CD14-positive monocyte (primary cell): Measurements from ENCODE around the gene EXOC3L4. TPM values are rescaled to one million over a fixed set of nuclear protein-coding genes. Genes with fewer than 3 reads are reported as not detected.
A peak's percentile ranks its signal among the peaks of the same experiment; 100 is the strongest.
"Not testable (repeated sequence)": the region's sequence is repeated elsewhere in the genome, so short reads cannot be mapped to it uniquely, and the experiment has no call there.

Experiments used
- DNase-seq, 3 donors: peaks; one replicate each; pipeline ENCODE4 v3.0.0-alpha.2; 2011 to 2022
- H2AFZ ChIP-seq: 2 replicates; pipeline ENCODE4 v1.6.0; 2012; ENCODE audit warnings: mild to moderate bottlenecking, low read depth, low read length, inconsistent platforms; ENCODE audit not compliant: insufficient read depth, poor library complexity, severe bottlenecking
- H3K27ac ChIP-seq, 2 donors: 1 replicate in 1 of 2; 2 replicates in 1 of 2; pipeline ENCODE4 v1.5.1; 2012 to 2013; ENCODE audit warnings: low read length in 2 of 2, control low read depth in 1 of 2, inconsistent platforms in 1 of 2, low read depth in 1 of 2, mild to moderate bottlenecking in 1 of 2
- H3K27me3 ChIP-seq, 2 donors: one replicate each; pipeline versions ENCODE4 v1.6.0 to v1.6.1; 2011 to 2013; ENCODE audit warnings: low read length in 2 of 2; ENCODE audit not compliant: control insufficient read depth in 2 of 2, insufficient read depth in 2 of 2
- H3K36me3 ChIP-seq, 2 donors: replicated peaks in 1 of 2; 1 replicate in 1 of 2; 2 replicates in 1 of 2; pipeline versions ENCODE4 v1.5.1 to v1.6.1; 2012 to 2013; ENCODE audit warnings: low read length in 2 of 2, control low read depth in 1 of 2, inconsistent platforms in 1 of 2, mild to moderate bottlenecking in 1 of 2; ENCODE audit not compliant: insufficient read depth in 2 of 2, control insufficient read depth in 1 of 2
- H3K4me1 ChIP-seq, 2 donors: 1 replicate in 1 of 2; 2 replicates in 1 of 2; pipeline versions ENCODE4 v1.5.1 to v1.6.1; 2012 to 2013; ENCODE audit warnings: low read length in 2 of 2, control low read depth in 1 of 2, inconsistent platforms in 1 of 2, mild to moderate bottlenecking in 1 of 2, moderate library complexity in 1 of 2; ENCODE audit not compliant: insufficient read depth in 2 of 2, control insufficient read depth in 1 of 2
- H3K4me2 ChIP-seq: replicated peaks from 2 replicates; pipeline ENCODE3; 2012; ENCODE audit warnings: low read length, moderate library complexity, mild to moderate bottlenecking; ENCODE audit not compliant: poor library complexity, severe bottlenecking; ENCODE audit errors: extremely low read depth
- H3K4me3 ChIP-seq, 3 experiments: fragments of 200-600 bp in 1 of 3; sonication (generic) in 1 of 3; replicated peaks in 1 of 3; 1 replicate in 2 of 3; 2 replicates in 1 of 3; pipeline ENCODE4 v1.5.1; 2011 to 2013; ENCODE audit warnings: low read length in 3 of 3, mild to moderate bottlenecking in 3 of 3, control low read depth in 2 of 3, low read depth in 2 of 3, inconsistent platforms in 1 of 3, moderate library complexity in 1 of 3
- H3K79me2 ChIP-seq: 2 replicates; pipeline ENCODE4 v1.6.0; 2012; ENCODE audit warnings: mild to moderate bottlenecking, control low read depth, inconsistent platforms, low read length, moderate library complexity; ENCODE audit not compliant: insufficient read depth
- H3K9ac ChIP-seq: 2 replicates; pipeline ENCODE4 v1.6.0; 2017; ENCODE audit warnings: low read length, mild to moderate bottlenecking; ENCODE audit not compliant: insufficient read depth, poor library complexity, severe bottlenecking
- H3K9me3 ChIP-seq, 2 donors: replicated peaks in 1 of 2; 1 replicate in 1 of 2; 2 replicates in 1 of 2; pipeline versions ENCODE4 v1.5.1 to v1.6.1; 2012 to 2013; ENCODE audit warnings: low read length in 2 of 2, control low read depth in 1 of 2; ENCODE audit not compliant: control insufficient read depth in 1 of 2, insufficient read depth in 1 of 2
- H4K20me1 ChIP-seq: 2 replicates; pipeline ENCODE4 v1.6.0; 2012; ENCODE audit warnings: mild to moderate bottlenecking, low read length, control low read depth, moderate library complexity; ENCODE audit not compliant: insufficient read depth
- H3K27ac Mint-ChIP-seq, 7 donors: one replicate each; pipeline ENCODE4 v1.8.0; 2020; ENCODE audit warnings: mild to moderate bottlenecking in 7 of 7, mixed read lengths in 7 of 7, moderate library complexity in 6 of 7, inconsistent platforms in 2 of 7
- H3K27me3 Mint-ChIP-seq, 3 donors: one replicate each; pipeline ENCODE4 v1.8.0; 2021 to 2022; ENCODE audit warnings: low read depth in 3 of 3, mild to moderate bottlenecking in 3 of 3, mixed read lengths in 3 of 3, moderate library complexity in 3 of 3, inconsistent platforms in 1 of 3
- H3K36me3 Mint-ChIP-seq, 2 donors: one replicate each; pipeline ENCODE4 v1.8.0; 2020; ENCODE audit warnings: mixed read lengths in 2 of 2, inconsistent platforms in 1 of 2, mild to moderate bottlenecking in 1 of 2
- H3K4me1 Mint-ChIP-seq: one replicate; pipeline ENCODE4 v1.8.0; 2020; ENCODE audit warnings: mild to moderate bottlenecking, mixed read lengths
- H3K4me3 Mint-ChIP-seq, 2 donors: one replicate each; pipeline ENCODE4 v1.8.0; 2020; ENCODE audit warnings: mild to moderate bottlenecking in 2 of 2, mixed read lengths in 2 of 2, moderate library complexity in 1 of 2
- H3K9me3 Mint-ChIP-seq, 7 donors: one replicate each; pipeline ENCODE4 v1.8.0; 2020 to 2022; ENCODE audit warnings: mixed read lengths in 7 of 7, mild to moderate bottlenecking in 6 of 7, moderate library complexity in 6 of 7, inconsistent platforms in 2 of 7
- CTCF ChIP-seq: fragments of 200-600 bp; IDR thresholded peaks from one replicate; pipeline ENCODE4 v1.8.0; 2022; ENCODE audit warnings: antibody characterized with exemption, mild to moderate bottlenecking
- WGBS: methylation state at CpG from one replicate; pipeline ENCODE4 v1.1.5; 2013; ENCODE audit warnings: missing lambda C conversion rate; ENCODE audit not compliant: insufficient coverage; 5-methylcytosine and 5-hydroxymethylcytosine counted together
- intact Hi-C, 2 donors: fragments of 100-400 bp; cut with micrococcal nuclease; formaldehyde crosslinking; loops; one replicate each; pipeline versions ENCODE4 v1.15.0 to v1.15.1; 2023
- polyA plus RNA-seq, 3 donors: library from polyadenylated mRNA; depleted of rRNA in 1 of 3; unstranded in 2 of 3; stranded (reverse) in 1 of 3; fragments of 300-500 nt in 2 of 3; fragments of >200 nt in 1 of 3; fragmentation: Illumina TruSeq in 2 of 3; gene quantifications; 1 replicate in 2 of 3; 2 replicates in 1 of 3; pipeline ENCODE4 v1.2.3, GENCODE V29; 2012 to 2021

EXOC3L4 gene
- polyA plus RNA-seq, 3 donors = 0.17 TPM; not detected in 2

- TF ChIP-seq CTCF = no peak
- Histone ChIP-seq H3K4me2 (peak overlapping the region; percentile 66), H3K79me2 (peaks cover 19% of the 10 kb centered on the region), H3K4me1 (peaks cover 85 to 99% of the 10 kb centered on the region in 2 donors), H3K4me3 (peak overlapping the region in 1 of 3 experiments; percentile 60), H3K9me3 (no peaks in the 10 kb centered on the region), H3K36me3 (no peaks in the 10 kb centered on the region), H4K20me1 (no peaks in the 10 kb centered on the region), H2AFZ (no peak overlapping the region), H3K27ac (peak overlapping the region; percentile 99), H3K27me3 (no peaks in the 10 kb centered on the region), H3K9ac (peak overlapping the region; percentile 76)
- Mint-ChIP-seq H3K36me3 (no peaks in the 10 kb centered on the region), H3K4me3 (peak overlapping the region; percentile 41 to 77), H3K27ac (peak overlapping the region; percentile 96 to 99 (median 98)), H3K27me3 (peaks cover 0 to 2% (median 0%) of the 10 kb centered on the region in 3 donors), H3K9me3 (no peaks in the 10 kb centered on the region), H3K4me1 (peaks cover 81% of the 10 kb centered on the region)
- intact Hi-C loops = loop anchor here in 1 of 2 donors (5.0 kb wide), 1 partner anchor 214 kb away; the partner anchor contains the start of gene EIF5
- DNase-seq = peak; percentile 54 to 92 (median 75)
- 0% methylated on average over 6 of the region's 10 CpGs for WGBS
Observed at GRCh38 chr14:103118018-103118662, 23.6 kb downstream of the EXOC3L4 start.

GRCh38 chr14:103118663-103119404 lies 24.3 kb downstream of the EXOC3L4 start:
- H3K9me3 Mint-ChIP-seq = no peaks in the 10 kb centered on the region
- peak overlapping the region; percentile 96 to 99 (median 98) for H3K27ac Mint-ChIP-seq
- H3K4me1 Mint-ChIP-seq = peaks cover 74% of the 10 kb centered on the region
- Histone ChIP-seq H3K9me3 (no peaks in the 10 kb centered on the region), H3K27me3 (no peaks in the 10 kb centered on the region), H2AFZ (no peak overlapping the region), H3K4me1 (peaks cover 78 to 94% of the 10 kb centered on the region in 2 donors), H3K9ac (peak overlapping the region; percentile 95), H3K4me3 (peak overlapping the region in 1 of 3 experiments; percentile 60), H4K20me1 (peaks cover 6% of the 10 kb centered on the region), H3K4me2 (peak overlapping the region; percentile 66), H3K36me3 (no peaks in the 10 kb centered on the region), H3K79me2 (peaks cover 25% of the 10 kb centered on the region), H3K27ac (peak overlapping the region; percentile 99)
- TF ChIP-seq CTCF = no peak
- peaks cover 0 to 2% (median 0%) of the 10 kb centered on the region in 3 donors for H3K27me3 Mint-ChIP-seq
- H3K36me3 Mint-ChIP-seq = peaks cover 0 to under 1% of the 10 kb centered on the region in 2 donors
- 58% methylated on average over 5 of the region's 9 CpGs for WGBS
- peak; percentile 99 to 100 (median 99) for DNase-seq
- peak overlapping the region; percentile 66 to 77 for H3K4me3 Mint-ChIP-seq
- intact Hi-C loops = loop anchor here in 1 of 2 donors (5.0 kb wide), 1 partner anchor 213 kb away; the partner anchor contains the start of gene EIF5

- Histone ChIP-seq H4K20me1 (peaks cover 12% of the 10 kb centered on the region), H3K4me1 (peaks cover 77 to 94% of the 10 kb centered on the region in 2 donors), H3K27ac (peak overlapping the region; percentile 99), H3K9ac (peak overlapping the region; percentile 95), H3K79me2 (peaks cover 32% of the 10 kb centered on the region), H3K4me3 (peak overlapping the region in 1 of 3 experiments; percentile 95), H3K4me2 (peak overlapping the region; percentile 3)
- not testable (repeated sequence) for H2AFZ ChIP-seq, H3K27me3 Mint-ChIP-seq, H3K9me3 ChIP-seq, DNase-seq, H3K36me3 Mint-ChIP-seq, H3K9me3 Mint-ChIP-seq, H3K27me3 ChIP-seq, H3K36me3 ChIP-seq
- Mint-ChIP-seq H3K4me1 (peaks cover 71% of the 10 kb centered on the region), H3K4me3 (peak overlapping the region; percentile 46 to 66), H3K27ac (peak overlapping the region; percentile 96 to 99 (median 98))
- no CpG with 5 or more reads among the region's 8 CpGs for WGBS
- intact Hi-C loops = loop anchor here in 1 of 2 donors (5.0 kb wide), 1 partner anchor 213 kb away; the partner anchor contains the start of gene EIF5
Observed at GRCh38 chr14:103119527-103119926, 25.0 kb downstream of the EXOC3L4 start.
